Smooth muscle cell (in vitro differentiated cells): Measurements from ENCODE around the gene ADAMTS2. TPM values are rescaled to one million over a fixed set of nuclear protein-coding genes. Genes with fewer than 3 reads are reported as not detected.

Source experiments
- DNase-seq: peaks from one replicate; lab custom pipeline; 2025; ENCODE audit not compliant: unreplicated experiment; lab: John Stamatoyannopoulos, UW
- H2AFZ ChIP-seq: fragments of 200-600 bp; sonication (generic); 2 replicates; pipeline ENCODE4 v1.6.0; 2016; ENCODE audit warnings: antibody characterized with exemption, low read depth, mild to moderate bottlenecking
- H3F3A ChIP-seq: fragments of 200-600 bp; sonication (generic); 2 replicates; pipeline ENCODE4 v1.6.0; 2017; ENCODE audit warnings: antibody characterized with exemption, low read depth
- H3K27ac ChIP-seq: fragments of 200-600 bp; sonication (generic); 2 replicates; pipeline ENCODE4 v1.5.1; 2016; ENCODE audit warnings: low read depth, mild to moderate bottlenecking
- H3K27me3 ChIP-seq: fragments of 200-600 bp; sonication (generic); 2 replicates; pipeline ENCODE4 v1.6.1; 2016; ENCODE audit warnings: low read depth, mild to moderate bottlenecking
- H3K36me3 ChIP-seq: fragments of 200-600 bp; sonication (generic); 2 replicates; pipeline ENCODE4 v1.5.1; 2016; ENCODE audit warnings: low read depth
- H3K4me1 ChIP-seq: fragments of 200-600 bp; sonication (generic); 2 replicates; pipeline ENCODE4 v1.5.1; 2016; ENCODE audit warnings: low read depth
- H3K4me2 ChIP-seq: fragments of 200-600 bp; sonication (generic); 2 replicates; pipeline ENCODE4 v1.6.0; 2016; ENCODE audit warnings: mild to moderate bottlenecking
- H3K4me3 ChIP-seq: fragments of 200-600 bp; sonication (generic); 2 replicates; pipeline ENCODE4 v1.5.1; 2016; ENCODE audit warnings: mild to moderate bottlenecking
- H3K79me2 ChIP-seq: fragments of 200-600 bp; sonication (generic); 2 replicates; pipeline ENCODE4 v1.6.0; 2016; ENCODE audit warnings: low read depth, mild to moderate bottlenecking
- H3K9ac ChIP-seq: fragments of 200-600 bp; sonication (generic); 2 replicates; pipeline ENCODE4 v1.6.0; 2016; ENCODE audit warnings: low read depth
- H3K9me3 ChIP-seq: fragments of 200-600 bp; sonication (generic); replicated peaks from 2 replicates; pipeline ENCODE4 v1.5.1; 2016; ENCODE audit warnings: low read depth
- H4K20me1 ChIP-seq: fragments of 200-600 bp; sonication (generic); 2 replicates; pipeline ENCODE4 v1.6.0; 2016; ENCODE audit warnings: low read depth
- CTCF ChIP-seq: fragments of 200-600 bp; sonication (generic); IDR thresholded peaks from 2 replicates; pipeline ENCODE4 v1.5.1; 2017; ENCODE audit warnings: borderline replicate concordance, mild to moderate bottlenecking, antibody characterized with exemption; ENCODE audit not compliant: insufficient read depth, poor library complexity, severe bottlenecking
- WGBS: methylation state at CpG from one replicate; pipeline ENCODE4 v1.1.7; 2016; ENCODE audit warnings: low lambda C conversion rate; 5-methylcytosine and 5-hydroxymethylcytosine counted together
- polyA plus RNA-seq: library from polyadenylated mRNA; unstranded; fragments of >200 nt; fragmentation: Nextera tagmentation; extraction: Ambion mirVana; gene quantifications from 2 replicates; pipeline ENCODE4 v1.2.1, GENCODE V29; 2016
- total RNA-seq: library from RNA; depleted of rRNA; stranded (reverse); fragments of >200 nt; gene quantifications from 2 replicates; pipeline ENCODE4 v1.2.3, GENCODE V29; 2014

ADAMTS2 gene
- total and polyA plus RNA-seq, 2 experiments from 2014 or later: 22.8 to 37.5 TPM

DNA sequence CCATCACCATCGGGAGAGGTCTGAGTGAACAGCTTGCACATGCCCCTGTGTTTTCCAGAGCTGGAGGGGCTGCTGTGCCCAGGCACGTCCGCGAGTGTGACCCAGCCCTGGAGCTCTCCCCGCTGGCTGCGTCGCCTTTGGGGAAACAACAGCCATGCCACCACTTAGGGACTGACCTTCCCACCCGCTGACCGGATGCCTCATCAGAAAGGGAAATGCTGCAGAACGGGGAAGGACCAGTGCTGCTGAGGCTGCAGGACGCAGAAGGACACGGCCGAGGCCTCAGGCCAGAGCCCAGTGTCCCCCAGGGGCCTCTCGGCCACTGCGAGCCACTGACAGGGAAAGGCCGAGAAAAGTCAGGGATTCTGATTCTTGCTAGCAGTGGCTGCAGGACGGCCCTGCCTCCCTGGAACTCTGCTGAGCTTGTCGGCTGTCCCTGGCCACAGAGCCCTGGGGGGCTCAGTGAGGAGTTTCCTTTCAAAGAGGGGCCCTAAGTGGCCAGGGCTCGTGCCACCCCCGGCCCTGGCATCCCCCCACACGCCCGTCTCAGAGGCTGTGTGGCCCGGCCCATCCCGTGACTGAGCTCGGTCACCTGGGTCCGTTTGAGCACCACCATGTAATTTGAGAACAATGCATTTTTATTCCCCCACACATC, 154.3 kb downstream of the ADAMTS2 start:
- H3F3A ChIP-seq: no peaks in the 10 kb centered on the region
- H3K4me2 ChIP-seq: no peak overlapping the region
- no peaks in the 10 kb centered on the region for H3K9me3 ChIP-seq
- no peaks in the 10 kb centered on the region for H3K4me1 ChIP-seq
- no peak overlapping the region for H3K4me3 ChIP-seq
- DNase-seq: no peak
- no peaks in the 10 kb centered on the region for H3K79me2 ChIP-seq
- no peaks in the 10 kb centered on the region for H4K20me1 ChIP-seq
- no peaks in the 10 kb centered on the region for H3K36me3 ChIP-seq
- no peak overlapping the region for H3K27ac ChIP-seq
- TF ChIP-seq CTCF: no peak
- H3K9ac ChIP-seq: no peak overlapping the region
- WGBS: 84% methylated on average over 26 of the region's 26 CpGs
- H2AFZ ChIP-seq: no peak overlapping the region
- H3K27me3 ChIP-seq: no peaks in the 10 kb centered on the region

DNA sequence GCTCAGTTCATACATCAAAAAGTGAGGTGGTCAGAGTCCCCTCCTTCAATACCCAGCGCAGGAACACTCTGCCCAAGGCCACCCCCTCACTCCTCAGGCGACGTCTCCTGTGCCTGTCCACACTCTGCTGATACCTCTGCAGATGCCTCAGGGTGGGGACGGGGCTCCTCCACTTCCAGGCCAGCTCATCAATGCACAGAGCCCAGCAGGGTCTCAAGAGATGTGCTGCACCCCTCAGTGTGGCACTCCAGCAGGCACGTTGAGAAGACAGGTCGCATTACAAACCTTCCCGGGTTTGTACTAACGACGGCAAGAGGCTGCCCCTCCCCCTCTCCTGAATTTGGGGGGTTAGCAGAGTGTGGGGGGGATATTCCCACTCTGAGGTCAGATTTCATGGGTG, 156.6 kb downstream of the ADAMTS2 start:
- H3K27ac ChIP-seq: no peak overlapping the region
- no peaks in the 10 kb centered on the region for H3K9me3 ChIP-seq
- H3F3A ChIP-seq: no peaks in the 10 kb centered on the region
- no peak overlapping the region for H3K4me3 ChIP-seq
- H3K9ac ChIP-seq: no peak overlapping the region
- no peak for DNase-seq
- no peaks in the 10 kb centered on the region for H4K20me1 ChIP-seq
- H2AFZ ChIP-seq: no peak overlapping the region
- H3K4me2 ChIP-seq: no peak overlapping the region
- no peaks in the 10 kb centered on the region for H3K36me3 ChIP-seq
- no peak for TF ChIP-seq CTCF
- H3K4me1 ChIP-seq: no peaks in the 10 kb centered on the region
- 87% methylated on average over 9 of the region's 9 CpGs for WGBS
- no peaks in the 10 kb centered on the region for H3K79me2 ChIP-seq
- H3K27me3 ChIP-seq: no peaks in the 10 kb centered on the region

- H3K9ac ChIP-seq: no peak overlapping the region
- no peaks in the 10 kb centered on the region for H3F3A ChIP-seq
- H3K4me3 ChIP-seq: no peak overlapping the region
- DNase-seq: no peak
- H3K36me3 ChIP-seq: no peaks in the 10 kb centered on the region
- H3K27ac ChIP-seq: no peak overlapping the region
- no peaks in the 10 kb centered on the region for H4K20me1 ChIP-seq
- no peak overlapping the region for H3K4me2 ChIP-seq
- H3K27me3 ChIP-seq: no peaks in the 10 kb centered on the region
- no peak for TF ChIP-seq CTCF
- no peaks in the 10 kb centered on the region for H3K9me3 ChIP-seq
- H3K4me1 ChIP-seq: no peaks in the 10 kb centered on the region
- no peak overlapping the region for H2AFZ ChIP-seq
- no peaks in the 10 kb centered on the region for H3K79me2 ChIP-seq
- WGBS: 84% methylated on average over 13 of the region's 13 CpGs
Measured at GRCh38 chr5:179187681-179188575, 157.3 kb downstream of the ADAMTS2 start.
